ENCODE data around the gene LRRC74B.

DNA sequence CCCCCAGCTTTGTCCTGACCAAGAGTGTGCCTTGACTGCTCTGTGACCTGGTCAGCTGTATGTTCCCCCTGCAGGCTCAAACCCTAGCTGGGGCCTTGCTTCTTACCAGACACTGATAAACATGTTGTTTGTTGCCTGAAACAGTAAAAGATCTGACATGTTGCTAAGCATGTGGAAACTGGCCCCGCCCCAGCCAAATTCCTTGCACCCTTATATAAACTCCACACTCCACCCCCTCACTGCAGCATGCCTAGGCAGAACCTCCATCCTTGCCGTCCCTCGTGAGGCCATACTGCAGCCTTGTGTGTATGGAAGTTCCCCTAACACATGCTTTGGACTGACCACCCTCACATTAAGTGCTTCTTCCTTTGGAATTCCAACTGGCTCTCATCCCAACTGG lies 27.3 kb downstream of the LRRC74B start:
- TF ChIP-seq, protein P1, sequence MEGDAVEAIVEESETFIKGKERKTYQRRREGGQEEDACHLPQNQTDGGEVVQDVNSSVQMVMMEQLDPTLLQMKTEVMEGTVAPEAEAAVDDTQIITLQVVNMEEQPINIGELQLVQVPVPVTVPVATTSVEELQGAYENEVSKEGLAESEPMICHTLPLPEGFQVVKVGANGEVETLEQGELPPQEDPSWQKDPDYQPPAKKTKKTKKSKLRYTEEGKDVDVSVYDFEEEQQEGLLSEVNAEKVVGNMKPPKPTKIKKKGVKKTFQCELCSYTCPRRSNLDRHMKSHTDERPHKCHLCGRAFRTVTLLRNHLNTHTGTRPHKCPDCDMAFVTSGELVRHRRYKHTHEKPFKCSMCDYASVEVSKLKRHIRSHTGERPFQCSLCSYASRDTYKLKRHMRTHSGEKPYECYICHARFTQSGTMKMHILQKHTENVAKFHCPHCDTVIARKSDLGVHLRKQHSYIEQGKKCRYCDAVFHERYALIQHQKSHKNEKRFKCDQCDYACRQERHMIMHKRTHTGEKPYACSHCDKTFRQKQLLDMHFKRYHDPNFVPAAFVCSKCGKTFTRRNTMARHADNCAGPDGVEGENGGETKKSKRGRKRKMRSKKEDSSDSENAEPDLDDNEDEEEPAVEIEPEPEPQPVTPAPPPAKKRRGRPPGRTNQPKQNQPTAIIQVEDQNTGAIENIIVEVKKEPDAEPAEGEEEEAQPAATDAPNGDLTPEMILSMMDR (IDR thresholded peaks at IDR 0.05), result no peak
- TF ChIP-seq POLR2A (IDR thresholded peaks at IDR 0.05), result no peak

Data from adrenal gland (tissue), 5 donors.